GM20431 (cell line): ENCODE results near the gene RBFOX2.

Experiments used
- in situ Hi-C: fragments of 300-500 bp; cut with MseI, MboI; formaldehyde crosslinking; loops from one replicate; pipeline ENCODE4 v1.15.0; 2020; ENCODE audit warnings: low sequenced_read_pairs; ENCODE audit not compliant: unreplicated experiment

The RBFOX2 gene

GRCh38 chr22:35695202-35695601 lies 333.4 kb downstream of the RBFOX2 start:
- in situ Hi-C loops: no loop called here

- in situ Hi-C loops: no loop called here
These were observed 338.6 kb downstream of the RBFOX2 start for GRCh38 chr22:35690001-35690400.

DNA sequence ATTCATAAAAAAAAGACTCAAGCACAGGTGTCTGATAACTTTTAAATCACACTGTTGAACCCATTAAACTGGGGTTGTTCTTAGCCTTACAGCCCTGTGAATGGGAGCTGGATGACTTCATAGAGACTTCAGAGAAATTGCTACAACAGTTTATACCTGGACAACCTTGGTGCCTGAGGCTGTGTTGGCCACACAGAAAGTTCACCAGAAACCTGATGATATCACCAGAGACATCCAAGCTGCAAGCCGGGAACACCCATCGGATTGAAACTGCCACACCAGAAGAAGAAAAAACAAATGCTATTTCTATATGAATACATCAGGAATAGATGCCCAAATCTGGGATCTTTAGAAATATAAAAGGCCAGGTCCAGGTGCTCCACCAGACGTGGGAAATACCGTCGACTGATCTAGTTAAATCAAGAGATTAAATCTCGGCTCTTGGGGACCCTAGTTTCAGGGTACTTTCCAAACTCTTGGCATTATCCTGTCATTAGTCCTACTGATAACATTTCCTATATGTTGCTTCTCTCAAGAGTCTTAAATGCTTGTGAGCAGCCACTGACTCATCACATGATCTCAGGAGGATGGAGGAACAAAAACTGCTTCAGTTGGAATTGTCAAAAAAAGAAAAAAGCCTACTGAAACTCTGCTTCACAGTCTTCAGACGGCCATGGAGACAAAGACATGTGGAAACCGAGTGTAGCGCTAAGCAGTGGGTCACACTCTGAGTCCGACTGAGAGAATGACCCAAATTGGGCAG lies 339.5 kb downstream of the RBFOX2 start:
- in situ Hi-C loops: no loop called here
